GM18511 (cell line): ENCODE results near the gene HES5.
A peak's percentile ranks its signal among the peaks of the same experiment; 100 is the strongest.

Experiments used
- ATAC-seq: cut with Tn5 transposase; IDR thresholded peaks from one replicate; pipeline ENCODE4 v1.9.1; 2021; ENCODE audit warnings: mild to moderate bottlenecking, moderate library complexity; ENCODE audit not compliant: unreplicated experiment

The HES5 gene

DNA sequence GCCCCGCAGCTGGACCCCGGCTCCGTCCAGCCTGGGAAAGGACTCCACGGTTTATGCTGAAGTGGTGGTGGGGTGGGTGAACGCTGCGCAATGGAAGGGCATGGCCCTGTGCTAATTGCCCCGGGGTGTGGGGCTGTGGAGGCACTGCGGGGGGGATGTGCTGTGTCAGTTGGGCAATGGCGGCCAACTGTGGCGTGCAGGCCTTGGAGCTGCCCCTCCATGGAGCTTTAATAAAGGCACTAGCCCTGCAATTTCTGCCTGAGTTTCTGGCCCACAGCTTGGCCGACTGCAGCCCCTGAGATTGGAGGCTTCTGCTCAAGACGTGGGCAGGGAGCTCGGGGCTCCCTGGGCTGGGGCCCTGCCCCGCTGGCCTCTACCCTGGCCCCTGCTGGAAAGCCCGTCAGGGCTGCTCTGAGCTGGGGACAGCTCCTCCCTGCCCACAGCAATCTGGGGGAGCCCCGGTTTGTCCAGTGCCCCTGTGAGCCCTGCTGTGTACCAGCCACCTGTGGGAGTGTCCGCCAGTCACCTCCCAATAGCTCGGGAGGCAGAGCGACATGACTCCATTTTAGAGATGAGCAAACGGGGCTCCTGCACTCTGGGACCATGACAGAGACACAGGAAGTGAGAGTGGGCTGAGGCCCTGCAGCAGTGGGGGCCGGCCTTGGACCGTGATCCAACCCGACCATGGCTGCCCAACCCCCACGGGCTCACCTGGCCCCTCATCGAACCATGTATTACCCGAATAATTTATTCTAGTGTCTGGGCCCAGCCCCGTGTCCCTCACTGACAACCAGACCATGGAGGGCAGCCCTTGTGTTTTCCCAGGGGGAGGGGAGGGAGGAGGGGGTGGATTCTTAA is 17.4 kb upstream of the HES5 start:
- peak; percentile 15 for ATAC-seq

DNA sequence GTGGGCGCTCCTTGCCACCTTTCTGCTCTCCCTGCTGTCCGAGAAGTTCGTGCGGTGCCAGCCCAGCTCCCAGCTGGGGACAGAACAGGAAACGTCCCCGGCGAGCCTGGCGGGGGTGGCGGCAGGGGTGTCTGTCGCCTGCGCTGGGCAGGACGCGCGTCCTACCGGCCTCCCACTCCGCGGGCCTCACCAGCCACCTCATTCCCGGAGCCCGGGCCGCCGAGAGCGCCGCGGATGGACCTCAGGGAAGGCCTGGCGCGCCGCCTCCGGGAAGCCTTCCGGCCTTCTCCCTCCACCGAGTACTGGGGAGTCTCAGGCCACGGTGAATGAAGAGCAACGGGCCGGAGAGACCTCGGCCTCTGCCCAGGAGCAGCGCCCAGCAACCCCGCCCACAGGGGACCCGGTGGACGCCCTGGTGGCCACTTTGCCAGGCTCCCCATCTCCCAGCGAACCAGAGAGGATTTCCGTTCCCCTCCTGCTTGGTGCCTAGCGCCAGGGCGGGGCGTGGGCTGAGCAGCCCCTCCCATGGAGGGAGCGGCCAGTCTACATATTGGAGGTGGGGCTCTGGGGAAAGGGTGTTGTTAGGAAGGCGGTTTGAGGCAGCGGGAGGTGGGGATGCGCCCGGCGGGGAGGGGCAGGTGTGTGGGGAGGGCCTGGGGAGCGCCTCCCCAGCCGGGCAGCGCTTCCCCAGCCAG is 16.6 kb upstream of the HES5 start:
- ATAC-seq = peak; percentile 42

DNA sequence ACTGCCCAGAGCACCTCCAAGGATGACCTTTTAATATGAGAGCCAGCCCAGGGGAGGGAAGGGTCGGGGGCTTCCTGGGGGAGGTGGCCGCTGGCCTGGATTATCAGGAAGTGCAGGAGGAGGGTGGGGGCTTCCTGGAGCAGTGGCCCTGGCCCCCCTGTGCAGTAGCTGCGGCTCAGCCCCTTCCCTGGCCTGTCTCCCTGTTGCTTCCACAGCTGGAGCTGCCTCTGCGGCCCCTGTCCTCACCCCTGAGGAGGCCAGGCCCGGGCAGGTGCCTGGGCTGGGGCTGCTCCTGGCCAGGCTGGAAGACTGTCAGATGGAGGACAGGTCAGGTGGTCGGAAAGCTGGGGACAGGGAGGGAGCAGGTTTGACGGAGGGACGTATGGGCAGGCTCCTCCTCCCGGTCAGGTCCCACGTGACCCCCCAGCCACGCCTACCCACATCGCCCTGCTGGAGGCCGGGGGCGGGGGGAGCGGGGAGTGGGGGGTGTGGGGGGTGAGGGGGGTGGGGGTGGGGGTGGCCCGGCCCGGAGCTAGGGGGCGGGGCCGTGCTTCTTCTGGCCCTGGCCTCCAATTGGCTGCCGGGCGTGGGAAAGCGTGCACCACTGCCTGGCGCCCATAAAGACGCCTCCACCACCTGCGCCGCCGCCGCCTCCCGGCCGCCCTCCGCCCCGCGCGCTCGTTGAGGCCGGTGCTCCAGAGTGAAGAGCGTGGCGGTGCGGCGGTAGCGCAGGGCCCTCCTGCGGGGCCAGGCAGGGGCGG is 15.9 kb upstream of the HES5 start:
- ATAC-seq = peak; percentile 39

- ATAC-seq = no peak
These were observed 15.0 kb upstream of the HES5 start for GRCh38 chr1:2544875-2545640.

- no peak for ATAC-seq
These were observed 14.2 kb upstream of the HES5 start for GRCh38 chr1:2544093-2544874.

DNA sequence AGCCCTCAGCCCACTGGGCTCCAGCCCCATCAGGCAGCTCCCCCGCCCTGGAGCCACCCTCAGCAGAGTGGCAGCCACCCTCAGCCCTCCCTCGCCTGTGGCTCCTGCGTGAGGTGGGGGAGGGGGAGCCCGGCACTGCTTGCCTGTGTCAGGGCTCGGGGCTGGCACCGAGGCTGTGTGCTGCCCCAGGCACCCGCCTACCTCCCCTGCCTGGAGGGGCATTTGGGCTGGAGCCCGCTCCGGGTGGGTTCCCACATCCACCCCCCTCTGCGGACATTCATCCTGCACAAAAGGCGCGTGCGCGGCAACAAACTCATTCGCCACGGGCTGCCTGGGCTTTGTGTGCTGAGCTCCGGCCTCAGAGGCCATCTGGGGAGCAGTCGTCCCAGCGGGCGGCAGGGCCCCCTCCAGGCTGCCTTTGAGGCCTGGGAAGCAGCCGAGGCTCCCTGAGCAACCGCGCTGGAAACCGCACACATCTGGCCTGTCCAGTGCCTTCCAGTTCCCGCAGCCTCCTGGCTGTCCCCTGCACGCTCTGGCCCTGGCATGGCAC is 13.6 kb upstream of the HES5 start:
- no peak for ATAC-seq

DNA sequence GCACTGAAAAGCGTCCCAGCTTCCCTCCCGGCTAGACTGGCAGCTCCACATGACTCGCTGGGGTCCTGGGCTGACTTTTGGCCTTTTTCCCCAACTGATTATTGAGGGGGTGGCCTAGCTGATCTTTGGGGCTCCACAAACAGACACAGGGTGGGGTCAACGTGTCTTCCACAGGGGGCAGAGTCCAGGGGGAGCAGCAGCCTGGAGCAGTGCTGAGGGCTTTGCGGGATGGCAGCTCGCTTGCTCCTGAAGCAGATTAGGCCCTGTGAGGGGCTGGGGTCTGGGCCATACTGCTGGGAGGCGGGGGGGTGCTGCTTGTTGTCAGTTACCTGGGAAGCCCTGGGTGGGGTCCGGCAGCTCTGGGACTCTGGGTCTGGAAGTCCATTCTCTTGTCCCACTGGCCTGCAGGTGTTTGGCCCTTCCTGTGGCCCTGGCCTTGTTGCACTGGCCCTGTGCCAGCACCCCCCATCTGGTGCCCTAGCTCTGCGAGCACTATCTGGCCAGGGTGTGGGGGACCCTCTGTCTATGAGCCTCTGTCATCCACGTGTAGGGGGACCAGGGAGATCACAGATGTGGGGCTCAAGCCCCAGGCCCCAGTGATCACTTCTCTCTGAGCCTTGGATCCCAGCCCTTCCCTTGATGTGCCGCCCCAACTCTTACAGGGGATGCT is 12.3 kb upstream of the HES5 start:
- no peak for ATAC-seq

GRCh38 chr1:2541619-2542245 is 11.7 kb upstream of the HES5 start:
- ATAC-seq = no peak

DNA sequence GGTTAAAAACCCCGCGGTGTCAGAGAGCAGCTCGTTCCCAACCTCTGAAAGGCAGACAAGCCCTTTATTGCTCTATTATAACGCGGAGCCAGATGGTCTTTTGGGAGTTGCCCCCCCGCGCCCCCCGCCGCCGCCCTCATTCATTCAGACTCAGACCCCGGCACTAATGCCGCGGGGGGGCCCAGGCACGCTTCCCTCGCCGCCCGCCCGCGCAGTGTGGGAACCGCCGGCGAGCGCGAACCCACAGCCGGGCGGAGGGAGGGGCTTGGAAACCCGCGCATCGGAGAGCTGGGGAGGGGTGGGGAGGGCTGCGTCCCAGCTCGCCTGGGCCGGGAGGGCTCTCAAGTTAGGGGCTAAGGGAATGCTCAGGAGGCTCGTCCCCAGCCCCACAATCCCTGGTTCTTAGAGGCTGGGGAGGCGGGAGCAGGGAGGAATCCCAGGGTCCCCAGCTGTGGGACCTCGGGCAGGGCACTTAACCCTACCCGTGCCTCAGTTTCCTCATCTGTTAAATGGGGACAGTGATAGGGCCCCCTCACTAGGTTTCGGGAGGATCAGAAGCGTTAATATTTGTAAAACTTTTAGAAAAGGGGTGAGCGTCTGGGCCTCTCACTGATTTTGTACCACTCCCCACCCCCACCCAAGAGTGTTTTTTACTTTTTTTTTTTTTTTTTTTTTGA is 10.9 kb upstream of the HES5 start:
- no peak for ATAC-seq

GRCh38 chr1:2539312-2539907 is 9.3 kb upstream of the HES5 start:
- no peak for ATAC-seq

- ATAC-seq = no peak
These were observed 8.8 kb upstream of the HES5 start for GRCh38 chr1:2538872-2539271.

- ATAC-seq = no peak
These were observed 8.3 kb upstream of the HES5 start for GRCh38 chr1:2538376-2538775.

GRCh38 chr1:2537784-2538115 is 7.7 kb upstream of the HES5 start:
- ATAC-seq = no peak

GRCh38 chr1:2535981-2536380 is 5.9 kb upstream of the HES5 start:
- no peak for ATAC-seq

DNA sequence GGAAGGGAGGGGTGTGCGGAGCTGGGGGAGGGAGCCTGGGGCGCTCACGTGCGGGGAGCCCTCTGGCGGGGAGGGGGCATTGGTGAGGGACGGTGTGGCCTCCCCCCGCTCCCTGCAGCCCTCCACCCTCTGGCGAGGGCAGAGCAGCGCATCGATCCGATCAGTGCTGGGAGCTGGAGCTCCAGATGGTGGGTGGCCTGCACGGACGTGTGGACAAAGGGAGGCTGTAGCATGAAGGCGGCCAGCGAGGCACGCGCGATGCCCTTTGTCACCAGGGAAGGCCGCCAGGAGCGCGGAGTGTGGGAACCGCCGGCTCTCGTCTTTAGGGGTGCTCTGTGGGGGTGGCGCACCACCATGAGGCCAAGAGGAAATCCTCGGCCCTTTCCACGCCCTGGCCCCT is 5.4 kb upstream of the HES5 start:
- ATAC-seq = no peak

- no peak for ATAC-seq
These were observed 4.8 kb upstream of the HES5 start for GRCh38 chr1:2534687-2535441.

GRCh38 chr1:2534315-2534686 is 4.2 kb upstream of the HES5 start:
- no peak for ATAC-seq
